ENCODE data around the gene CDT1. TPM values are rescaled to one million over a fixed set of nuclear protein-coding genes. Genes with fewer than 3 reads are reported as not detected.
A peak's percentile ranks its signal among the peaks of the same experiment; 100 is the strongest.

The CDT1 gene
- total RNA-seq, 1 donor from 2014 or later: 25.3 TPM

GRCh38 chr16:88805340-88805715, 1.7 kb downstream of the CDT1 start:
- H3K36me3 Mint-ChIP-seq (ENCODE audit: insufficient read depth): no peaks in the 10 kb centered on the region
- no peak overlapping the region for H3K27ac Mint-ChIP-seq
- no peaks in the 10 kb centered on the region for H3K9me3 Mint-ChIP-seq (ENCODE audit: low read depth)
- H3K27me3 Mint-ChIP-seq: no peaks in the 10 kb centered on the region
- peak overlapping the region; percentile 14 for H3K4me3 Mint-ChIP-seq (ENCODE audit: low read depth)
- no peak for TF ChIP-seq CTCF (IDR thresholded peaks at IDR 0.05; ENCODE audit: unreplicated experiment)
- DNase-seq (ENCODE audit: low spot score, unreplicated experiment): no peak
- H3K4me1 Mint-ChIP-seq (ENCODE audit: low read depth): no peaks in the 10 kb centered on the region

GRCh38 chr16:88805887-88806393, 2.4 kb downstream of the CDT1 start:
- Mint-ChIP-seq H3K4me3 (ENCODE audit: low read depth) (no peak overlapping the region), H3K27me3 (no peaks in the 10 kb centered on the region), H3K27ac (no peak overlapping the region), H3K4me1 (ENCODE audit: low read depth) (peaks cover 3% of the 10 kb centered on the region), H3K9me3 (ENCODE audit: low read depth) (no peaks in the 10 kb centered on the region), H3K36me3 (ENCODE audit: insufficient read depth) (no peaks in the 10 kb centered on the region)
- no peak for DNase-seq (ENCODE audit: low spot score, unreplicated experiment)
- no peak for TF ChIP-seq CTCF (IDR thresholded peaks at IDR 0.05; ENCODE audit: unreplicated experiment)

- Mint-ChIP-seq H3K4me3 (ENCODE audit: low read depth) (no peak overlapping the region), H3K27me3 (no peaks in the 10 kb centered on the region), H3K27ac (no peak overlapping the region), H3K4me1 (ENCODE audit: low read depth) (peaks cover 4% of the 10 kb centered on the region), H3K9me3 (ENCODE audit: low read depth) (no peaks in the 10 kb centered on the region), H3K36me3 (ENCODE audit: insufficient read depth) (no peaks in the 10 kb centered on the region)
- TF ChIP-seq CTCF (IDR thresholded peaks at IDR 0.05; ENCODE audit: unreplicated experiment): no peak
- no peak for DNase-seq (ENCODE audit: low spot score, unreplicated experiment)
Measured at GRCh38 chr16:88806491-88807111, 3.0 kb downstream of the CDT1 start.

- DNase-seq (ENCODE audit: low spot score, unreplicated experiment): no peak
- no peaks in the 10 kb centered on the region for H3K9me3 Mint-ChIP-seq (ENCODE audit: low read depth)
- H3K4me3 Mint-ChIP-seq (ENCODE audit: low read depth): no peak overlapping the region
- no peaks in the 10 kb centered on the region for H3K36me3 Mint-ChIP-seq (ENCODE audit: insufficient read depth)
- peaks cover 4% of the 10 kb centered on the region for H3K4me1 Mint-ChIP-seq (ENCODE audit: low read depth)
- H3K27ac Mint-ChIP-seq: no peak overlapping the region
- H3K27me3 Mint-ChIP-seq: no peaks in the 10 kb centered on the region
- no peak for TF ChIP-seq CTCF (IDR thresholded peaks at IDR 0.05; ENCODE audit: unreplicated experiment)
Measured at GRCh38 chr16:88807142-88807625, 3.6 kb downstream of the CDT1 start.

GRCh38 chr16:88807626-88808453, 4.3 kb downstream of the CDT1 start:
- H3K9me3 Mint-ChIP-seq (ENCODE audit: low read depth): no peaks in the 10 kb centered on the region
- H3K4me3 Mint-ChIP-seq (ENCODE audit: low read depth): no peak overlapping the region
- peaks cover 4% of the 10 kb centered on the region for H3K4me1 Mint-ChIP-seq (ENCODE audit: low read depth)
- H3K36me3 Mint-ChIP-seq (ENCODE audit: insufficient read depth): no peaks in the 10 kb centered on the region
- no peak for DNase-seq (ENCODE audit: low spot score, unreplicated experiment)
- H3K27me3 Mint-ChIP-seq: no peaks in the 10 kb centered on the region
- no peak for TF ChIP-seq CTCF (IDR thresholded peaks at IDR 0.05; ENCODE audit: unreplicated experiment)
- H3K27ac Mint-ChIP-seq: no peak overlapping the region
